ENCODE data around the gene ZNF609.

GRCh38 chr15:64716452-64716851 lies 256.1 kb downstream of the ZNF609 start:
- TF ChIP-seq CTCF (optimal IDR thresholded peaks at IDR 0.05 in 1 of 3, IDR thresholded peaks at IDR 0.05 in 1 of 3, conservative IDR thresholded peaks at IDR 0.05 in 1 of 3; ENCODE audit: extremely low read depth in 1 of 3, insufficient read depth in 2 of 3, low read length in 3 of 3) (no peak), EZH2 (IDR thresholded peaks at IDR 0.05; ENCODE audit: low read length) (no peak)
